ENCODE results near the gene INSR. TPM values are rescaled to one million over a fixed set of nuclear protein-coding genes. Genes with fewer than 3 reads are reported as not detected.
"Not testable (repeated sequence)": the region's sequence is repeated elsewhere in the genome, so short reads cannot be mapped to it uniquely, and the experiment has no call there.

The INSR gene
- total RNA-seq (2014; rRNA removed; shearing (Covaris generic)), result 10.2 and 10.7 TPM in 2 replicates

DNA sequence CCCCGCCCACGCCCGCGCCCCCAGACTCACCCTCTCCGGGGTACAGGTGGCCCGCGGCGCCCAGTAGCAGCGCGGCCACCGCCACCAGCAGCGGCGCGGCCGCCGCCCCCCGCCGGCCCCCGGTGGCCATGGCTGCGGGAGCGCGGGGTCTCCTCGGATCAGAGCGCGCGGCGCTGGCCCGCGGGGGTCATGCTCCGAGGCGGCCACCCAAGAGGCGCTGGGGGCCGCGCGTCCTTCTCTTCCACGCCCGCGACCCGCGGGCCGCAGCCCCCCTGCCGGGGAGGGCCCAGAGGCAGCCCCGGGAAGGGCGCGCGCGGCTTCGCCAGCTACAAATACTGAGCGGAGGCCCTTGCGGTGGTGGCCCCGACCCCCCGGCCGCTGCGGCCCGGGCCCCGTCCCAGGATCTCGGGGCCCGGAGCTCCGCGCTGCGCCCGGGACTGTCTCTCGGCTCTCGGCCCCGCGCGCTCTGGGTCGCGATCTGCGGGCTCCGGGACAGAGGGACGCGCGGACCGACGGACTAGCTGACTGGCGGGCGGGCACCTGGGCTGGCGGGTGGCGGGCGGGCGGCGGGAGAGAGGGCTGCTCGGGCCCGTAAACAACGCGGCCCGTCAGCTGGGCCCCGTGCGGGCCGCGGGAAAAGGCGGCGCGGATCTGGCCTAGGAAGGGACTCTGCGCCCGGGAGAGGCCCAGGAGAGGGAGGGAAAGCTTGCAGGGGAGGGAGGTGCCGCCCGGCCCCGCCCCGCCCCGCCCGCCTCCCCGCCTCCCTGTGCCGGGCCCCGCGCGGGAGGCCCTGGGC, at the start of gene INSR:
Gene INSR, minus strand, starts transcription at position 653 of the 796 bp plus-strand sequence. Its CDS starts 523 bp downstream, at position 130.
- in situ Hi-C loops (cut with HindIII; ENCODE audit: low sequenced_read_pairs), result no loop called here
- peak; percentile 90 for DNase-seq (ENCODE audit: low spot score)

DNA sequence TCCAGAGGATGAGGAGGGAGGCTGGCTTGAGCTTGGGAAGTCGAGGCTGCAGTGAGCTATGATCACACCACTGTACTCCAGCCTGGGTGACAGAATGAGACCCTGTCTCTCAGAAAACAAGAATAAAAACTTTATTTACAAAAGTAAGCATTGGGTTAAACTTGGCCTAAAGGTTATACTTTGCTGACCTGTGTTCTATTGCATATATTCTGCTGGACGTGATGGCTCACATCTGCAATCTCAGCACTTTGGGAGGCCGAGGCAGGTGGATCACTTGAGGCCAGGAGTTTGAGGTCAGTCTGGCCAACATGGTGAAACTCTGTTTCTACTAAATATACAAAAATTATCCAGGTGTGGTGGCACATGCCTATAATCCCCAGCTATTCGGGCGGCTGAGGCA, 47.9 kb upstream of the INSR start:
- in situ Hi-C loops (cut with HindIII; ENCODE audit: low sequenced_read_pairs), result no loop called here
- DNase-seq (ENCODE audit: low spot score), result no peak

DNA sequence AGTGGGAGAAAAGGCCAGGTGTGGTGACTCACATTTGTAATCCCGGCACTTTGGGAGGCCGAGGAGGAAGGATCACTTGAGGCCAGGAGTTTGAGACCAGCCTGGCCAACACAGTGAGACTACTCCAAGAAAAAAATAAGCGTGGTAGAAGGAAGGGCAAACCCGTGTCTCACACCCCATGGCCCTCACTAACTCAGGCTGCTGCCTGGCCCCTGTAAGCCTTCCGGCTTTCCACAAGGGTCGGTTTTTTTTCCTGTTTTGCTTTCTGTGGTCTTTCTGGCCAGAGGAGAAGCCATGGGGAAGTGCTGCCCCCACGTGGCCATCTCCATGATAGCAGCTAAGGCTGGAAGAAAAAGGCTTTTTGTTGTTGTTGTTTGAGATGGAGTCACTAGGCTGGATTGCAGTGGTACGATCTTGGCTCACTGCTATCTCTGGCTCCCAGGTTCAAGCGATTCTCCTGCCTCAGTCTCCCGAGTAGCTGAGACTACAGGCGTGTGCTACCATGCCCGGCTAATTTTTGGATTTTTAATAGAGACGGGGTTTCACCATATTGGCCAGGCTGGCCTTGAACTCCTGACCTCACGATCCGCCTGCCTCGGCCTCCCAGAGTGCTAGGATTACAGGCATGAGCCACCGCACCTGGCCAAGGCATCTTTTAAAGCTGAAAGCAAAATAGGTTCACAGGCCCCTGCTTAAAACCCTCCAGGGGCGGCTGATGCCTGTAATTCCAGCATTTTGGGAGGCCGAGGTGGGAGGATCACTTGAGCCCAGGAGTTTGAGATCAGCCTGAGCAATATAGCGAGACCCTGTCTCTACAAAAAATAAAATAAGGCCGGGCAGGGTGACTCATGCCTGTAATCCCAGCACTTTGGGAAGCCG, 47.0 kb upstream of the INSR start:
- in situ Hi-C loops (cut with HindIII; ENCODE audit: low sequenced_read_pairs), result no loop called here
- peak; percentile 76 for DNase-seq (ENCODE audit: low spot score)

DNA sequence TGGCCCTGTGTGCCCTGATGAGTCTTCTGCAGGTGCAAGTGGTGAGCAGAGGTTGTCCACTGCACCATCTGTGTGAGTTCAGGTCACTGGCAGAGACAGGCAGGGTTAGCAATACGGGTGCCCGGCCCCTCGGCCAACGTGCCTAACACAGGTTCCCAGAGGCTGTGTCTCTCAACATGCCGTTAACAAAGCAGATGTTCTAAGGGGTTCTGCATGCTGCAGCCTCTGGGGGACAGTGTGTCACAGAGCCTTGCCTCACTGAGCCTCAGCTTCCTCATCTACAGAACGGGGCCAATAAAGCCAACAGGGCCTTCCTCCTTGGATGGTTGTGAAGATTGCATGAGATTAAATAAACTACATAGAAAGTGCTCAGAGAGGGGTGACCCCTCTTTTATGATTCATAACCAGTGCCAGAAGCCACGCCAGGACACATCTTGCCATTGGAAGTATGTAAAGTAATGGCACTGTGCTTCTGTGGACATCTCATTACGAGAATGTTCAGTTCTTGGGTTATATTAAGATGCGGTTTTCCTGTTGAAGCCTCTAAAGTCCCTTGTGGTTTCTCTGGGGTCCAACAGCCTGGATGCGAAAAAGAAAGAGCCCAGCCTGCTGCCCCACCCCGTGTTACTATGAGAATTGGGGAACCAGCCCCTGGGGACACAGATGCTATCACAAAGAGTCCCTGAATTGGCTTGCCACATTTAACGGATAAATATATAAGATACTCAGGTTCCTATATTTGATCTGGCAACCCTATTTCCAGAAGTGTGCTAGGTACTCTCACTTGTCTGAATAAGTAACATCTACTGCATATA, 43.4 kb upstream of the INSR start:
- in situ Hi-C loops (cut with HindIII; ENCODE audit: low sequenced_read_pairs), result loop anchor here (10.0 kb wide), 1 partner anchor 183 kb away; no protein-coding TSS in a partner anchor

DNA sequence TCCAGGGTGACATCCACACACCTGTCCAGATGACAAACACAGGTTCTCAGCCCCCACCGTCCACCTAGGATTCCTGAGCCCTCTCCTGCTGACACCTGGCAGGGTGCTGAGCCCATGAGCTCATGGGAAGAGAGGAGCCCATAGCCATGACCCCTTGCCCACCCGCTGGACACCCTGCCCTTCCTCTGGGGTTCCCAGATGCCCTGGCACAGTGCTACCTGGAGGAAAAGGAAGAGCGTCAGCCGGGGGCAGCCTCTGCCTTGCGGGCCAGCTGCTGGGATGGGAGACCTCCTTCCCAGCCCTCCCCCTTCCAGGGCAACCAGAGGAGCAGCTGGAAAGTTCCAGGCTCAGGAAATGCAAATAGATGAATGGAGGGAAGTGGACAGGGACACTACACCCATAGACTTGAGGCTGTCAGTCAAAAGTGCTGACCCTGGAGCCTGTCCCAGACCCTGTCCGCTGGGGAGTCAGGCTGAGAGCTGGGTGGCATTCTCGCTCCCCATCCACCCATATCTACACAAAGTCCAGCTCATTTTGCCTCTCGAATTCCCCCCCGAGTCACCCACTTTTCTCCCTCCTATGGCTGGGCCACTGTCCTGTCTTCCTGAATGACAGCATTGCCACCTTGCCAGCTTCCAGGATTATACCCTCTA, 42.2 kb upstream of the INSR start:
- in situ Hi-C loops (cut with HindIII; ENCODE audit: low sequenced_read_pairs), result loop anchor here (10.0 kb wide), 1 partner anchor 182 kb away; no protein-coding TSS in a partner anchor
- no peak for DNase-seq (ENCODE audit: low spot score)

More for the DNA sequence above, 43.4 kb upstream of the INSR start:
- peak; percentile 1 for DNase-seq (ENCODE audit: low spot score)

DNA sequence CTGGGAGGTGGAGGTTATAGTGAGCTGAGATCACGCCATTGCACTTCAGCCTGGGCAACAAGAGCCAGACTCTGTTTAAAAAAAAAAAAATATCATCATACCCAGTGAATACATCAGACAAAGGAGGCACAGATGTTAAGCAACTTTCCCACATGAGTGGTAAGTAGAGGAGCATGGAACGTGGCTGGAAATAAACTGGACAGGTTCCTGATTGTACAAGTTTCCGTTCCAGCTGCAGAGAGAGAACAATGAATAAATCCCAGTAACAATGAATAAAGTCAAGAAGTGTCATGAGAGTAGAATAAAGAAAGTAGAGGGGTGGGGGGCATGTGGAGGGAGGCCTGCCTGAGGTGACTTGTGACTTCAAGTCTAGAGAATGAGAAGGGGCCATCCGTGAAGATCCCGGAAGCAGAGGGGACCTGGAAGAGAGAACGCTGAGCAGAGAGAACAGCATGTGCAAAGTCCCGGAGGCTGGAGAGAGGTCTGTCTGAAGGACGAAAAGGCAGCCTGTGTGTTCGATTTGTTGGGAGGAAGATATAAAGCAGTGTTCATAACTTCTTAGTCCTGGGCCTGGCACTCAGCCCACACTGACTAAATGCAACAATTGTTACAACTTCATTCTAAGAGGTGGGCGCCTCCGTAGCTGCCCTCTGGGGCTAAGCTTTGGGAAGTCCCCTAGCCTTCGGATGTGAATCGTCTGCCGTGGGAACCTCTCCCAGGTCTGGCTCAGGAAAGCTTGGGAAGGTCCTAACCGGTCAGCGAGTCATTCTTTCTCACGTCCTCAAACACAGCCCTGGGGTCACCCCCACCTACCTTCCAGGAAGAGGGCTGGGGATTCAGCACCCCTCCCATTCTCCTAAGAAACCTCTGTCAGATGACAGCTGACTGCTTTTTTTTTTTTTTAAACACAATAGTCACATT, 39.2 kb upstream of the INSR start:
- in situ Hi-C loops (cut with HindIII; ENCODE audit: low sequenced_read_pairs), result loop anchor here (10.0 kb wide), 1 partner anchor 179 kb away; no protein-coding TSS in a partner anchor

DNA sequence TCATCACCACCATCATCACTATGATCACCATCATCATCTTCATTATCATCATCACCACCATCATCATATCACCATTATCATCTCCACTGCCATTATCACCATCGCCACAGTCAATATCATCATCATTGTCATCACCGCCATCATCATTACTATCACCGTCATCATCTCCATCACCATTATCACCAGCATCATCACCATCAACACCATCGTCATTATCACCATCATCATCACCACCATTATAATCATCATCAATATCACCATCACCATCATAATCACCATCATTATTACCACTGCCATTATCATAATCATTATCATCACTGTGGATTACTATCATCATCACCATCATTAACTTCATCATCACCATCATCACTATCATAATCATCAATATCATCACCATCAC, 37.2 kb upstream of the INSR start:
- DNase-seq (ENCODE audit: low spot score), result no peak
- in situ Hi-C loops (cut with HindIII; ENCODE audit: low sequenced_read_pairs), result loop anchor here (10.0 kb wide), 1 partner anchor 177 kb away; no protein-coding TSS in a partner anchor

More for the DNA sequence above, 39.2 kb upstream of the INSR start:
- no peak for DNase-seq (ENCODE audit: low spot score)

DNA sequence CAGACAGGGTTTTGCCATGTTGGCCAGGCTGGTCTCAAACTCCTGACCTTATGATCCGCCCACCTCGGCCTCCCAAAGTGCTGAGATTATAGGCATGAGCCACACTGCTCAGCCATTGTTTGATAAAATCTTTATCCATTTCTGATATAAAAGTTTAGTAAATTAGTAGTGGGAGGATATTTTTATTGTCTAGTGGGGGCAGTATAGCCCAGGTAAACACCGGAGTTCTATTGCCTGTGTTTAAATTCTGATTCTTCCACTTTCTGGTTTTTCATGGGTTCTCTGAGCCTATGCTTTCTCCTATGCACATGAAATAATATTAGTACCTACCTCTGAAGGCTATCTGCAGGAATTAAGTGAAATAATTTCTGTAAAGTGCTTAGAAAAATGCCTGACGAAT, 34.4 kb upstream of the INSR start:
- no peak for DNase-seq (ENCODE audit: low spot score)
- in situ Hi-C loops (cut with HindIII; ENCODE audit: low sequenced_read_pairs), result no loop called here

DNA sequence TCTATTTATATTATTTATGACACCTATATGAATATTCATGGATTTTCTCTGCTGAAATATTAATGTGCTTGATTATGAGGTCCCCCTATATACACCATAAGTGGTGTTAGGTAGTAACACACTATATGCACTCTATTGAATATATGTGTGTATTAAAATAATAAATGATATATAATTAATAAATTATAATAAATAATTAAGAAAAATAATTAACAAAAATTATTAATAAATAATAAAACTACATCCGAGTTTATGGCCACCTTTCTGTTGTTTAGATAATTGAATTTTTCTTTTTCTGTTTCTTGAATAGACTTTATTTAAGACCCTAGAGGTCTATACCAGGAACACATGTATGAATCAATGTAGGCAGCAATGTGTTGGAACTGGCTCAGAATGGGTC, 33.6 kb upstream of the INSR start:
- in situ Hi-C loops (cut with HindIII; ENCODE audit: low sequenced_read_pairs), result no loop called here
- no peak for DNase-seq (ENCODE audit: low spot score)

DNA sequence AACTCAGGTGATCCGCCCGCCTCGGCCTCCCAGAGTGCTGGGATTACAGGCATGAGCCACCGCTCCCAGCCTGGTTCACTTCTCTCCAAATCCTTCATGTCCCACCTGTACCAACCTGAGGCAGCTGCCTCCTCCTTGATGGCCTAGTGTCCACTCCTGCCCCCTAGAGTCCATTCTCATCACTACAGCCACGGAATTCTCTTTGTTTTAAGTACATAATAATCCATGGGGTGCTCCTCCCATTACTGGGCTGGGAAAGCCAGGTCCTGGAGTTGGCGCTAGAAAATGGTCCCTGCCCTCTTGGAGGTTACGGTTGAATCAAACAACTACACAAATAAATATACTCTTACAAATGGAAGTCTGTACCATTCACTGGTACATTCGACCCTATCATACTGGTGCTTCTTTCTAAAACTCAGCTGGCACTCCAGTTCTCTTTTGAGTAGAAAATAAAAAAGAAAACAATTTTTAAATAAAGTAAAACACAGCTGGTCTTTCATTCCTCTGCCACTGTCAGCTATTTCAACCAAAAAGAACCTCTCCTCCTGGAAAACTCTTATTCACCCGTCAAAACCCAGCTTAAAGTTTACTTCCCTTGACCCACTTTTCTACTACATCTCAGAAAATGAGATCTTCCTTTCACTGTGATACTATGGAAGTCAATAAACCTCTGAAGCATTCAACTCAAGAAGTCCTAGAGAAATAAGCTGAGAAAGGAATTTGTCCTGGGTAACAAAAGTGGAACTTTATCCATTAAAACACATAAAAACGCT, 32.1 kb upstream of the INSR start:
- in situ Hi-C loops (cut with HindIII; ENCODE audit: low sequenced_read_pairs), result no loop called here
- DNase-seq (ENCODE audit: low spot score), result peak; percentile 11

DNA sequence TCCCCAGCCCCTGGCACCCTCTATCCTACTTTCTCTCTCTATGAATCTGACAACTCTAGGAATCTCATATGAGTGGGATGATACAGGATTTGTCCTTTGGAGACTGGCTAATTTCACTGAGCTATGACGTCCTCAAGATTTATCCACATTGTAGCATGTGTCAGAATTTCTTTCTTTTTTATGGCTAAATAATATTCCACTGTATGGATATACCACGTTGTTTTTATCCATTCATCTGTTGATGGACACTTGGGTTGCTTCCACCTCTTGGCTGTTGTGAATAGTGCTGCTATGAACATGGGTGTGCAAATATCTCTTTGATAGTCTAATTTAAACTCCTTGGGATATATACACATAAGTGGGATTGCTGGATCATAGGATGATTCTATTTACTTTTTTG, 24.0 kb upstream of the INSR start:
- no peak for DNase-seq (ENCODE audit: low spot score)
- in situ Hi-C loops (cut with HindIII; ENCODE audit: low sequenced_read_pairs), result no loop called here

DNA sequence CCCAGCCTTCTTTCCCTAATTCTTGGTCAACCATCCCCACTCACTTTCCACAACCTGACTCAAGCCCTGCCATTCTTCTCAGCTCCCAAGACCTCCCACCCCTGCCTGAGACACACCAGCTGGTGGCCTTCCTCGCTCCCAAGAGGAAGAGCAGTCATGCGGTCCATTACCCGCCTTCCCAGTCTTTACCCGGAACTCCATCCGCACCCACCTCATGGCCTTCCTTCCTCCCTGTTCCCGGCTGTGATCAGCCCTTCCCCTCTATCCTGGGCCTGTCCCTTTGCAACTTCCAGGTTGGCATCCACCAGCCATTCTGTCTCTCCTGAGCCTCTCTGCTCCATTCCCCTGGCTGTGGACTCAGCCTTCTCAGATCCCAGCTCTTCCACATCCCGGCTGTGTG, 18.6 kb upstream of the INSR start:
- in situ Hi-C loops (cut with HindIII; ENCODE audit: low sequenced_read_pairs), result no loop called here
- no peak for DNase-seq (ENCODE audit: low spot score)

DNA sequence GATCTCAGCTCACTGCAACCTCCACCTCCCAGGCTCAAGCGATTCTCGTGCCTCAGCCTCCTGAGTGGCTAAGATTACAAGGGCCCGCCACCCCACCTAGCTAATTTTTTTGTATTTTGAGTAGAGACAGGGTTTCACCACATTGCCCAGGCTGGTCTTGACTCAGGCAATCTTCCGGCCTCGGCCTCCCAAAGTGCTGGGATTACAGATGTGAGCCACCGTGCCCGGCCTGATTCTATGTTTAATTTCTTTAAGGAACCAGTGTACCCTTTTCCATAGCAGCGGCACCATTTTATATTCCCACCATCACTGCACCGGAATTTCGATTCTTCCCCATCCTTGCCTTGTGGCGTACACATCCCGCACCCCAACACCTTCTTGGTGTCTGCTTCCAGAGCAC, 17.7 kb upstream of the INSR start:
- DNase-seq (ENCODE audit: low spot score), result no peak
- in situ Hi-C loops (cut with HindIII; ENCODE audit: low sequenced_read_pairs), result no loop called here

DNA sequence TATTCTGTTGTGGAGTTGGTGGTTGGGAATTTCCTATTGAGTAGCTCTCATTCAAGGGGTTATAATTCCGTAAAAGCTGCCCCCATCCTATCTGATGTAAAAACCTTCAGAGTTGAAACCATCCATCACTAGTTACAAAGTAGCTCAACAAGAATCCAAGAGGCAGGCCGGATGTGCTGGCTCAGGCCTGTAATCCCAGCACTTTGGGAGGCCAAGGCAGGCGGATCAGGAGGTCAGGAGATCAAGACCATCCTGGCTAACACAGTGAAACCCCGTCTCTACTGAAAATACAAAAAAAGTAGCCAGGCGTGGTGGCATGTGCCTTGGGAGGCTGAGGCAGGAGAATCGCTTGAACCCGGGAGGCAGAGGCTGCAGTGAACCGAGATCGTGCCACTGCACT, 14.1 kb upstream of the INSR start:
- in situ Hi-C loops (cut with HindIII; ENCODE audit: low sequenced_read_pairs); DNase-seq (ENCODE audit: low spot score): not testable (repeated sequence)

DNA sequence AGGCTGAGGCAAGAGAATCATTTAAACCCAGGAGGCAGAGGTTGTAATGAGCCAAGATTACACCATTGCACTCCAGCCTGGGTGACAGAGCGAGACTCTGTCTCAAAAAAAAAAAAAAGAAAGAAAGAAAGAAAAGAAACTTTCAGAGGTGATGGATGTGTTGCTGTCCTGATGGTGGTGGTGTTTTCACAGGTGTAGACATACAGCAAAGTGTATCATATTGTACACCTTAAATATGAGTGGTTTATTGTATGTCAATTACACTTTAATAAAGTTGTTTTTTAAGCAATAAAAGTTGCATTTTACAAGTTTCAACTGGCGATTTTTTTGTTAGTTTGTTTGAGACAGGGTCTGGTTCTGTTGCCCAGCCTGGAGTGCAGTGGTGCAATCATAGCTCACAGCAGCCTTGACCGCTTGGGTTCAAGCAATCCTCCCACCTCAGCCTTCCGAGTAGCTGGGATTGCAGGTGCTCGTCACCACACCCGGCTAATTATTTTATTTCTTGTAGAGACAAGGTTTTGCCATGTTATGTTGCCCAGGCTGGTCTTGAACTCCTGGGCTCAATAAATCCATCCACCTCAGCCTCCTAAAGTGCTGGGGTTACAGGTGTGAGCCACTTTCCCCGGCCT, 13.5 kb upstream of the INSR start:
- in situ Hi-C loops (cut with HindIII; ENCODE audit: low sequenced_read_pairs), result no loop called here
- no peak for DNase-seq (ENCODE audit: low spot score)

DNA sequence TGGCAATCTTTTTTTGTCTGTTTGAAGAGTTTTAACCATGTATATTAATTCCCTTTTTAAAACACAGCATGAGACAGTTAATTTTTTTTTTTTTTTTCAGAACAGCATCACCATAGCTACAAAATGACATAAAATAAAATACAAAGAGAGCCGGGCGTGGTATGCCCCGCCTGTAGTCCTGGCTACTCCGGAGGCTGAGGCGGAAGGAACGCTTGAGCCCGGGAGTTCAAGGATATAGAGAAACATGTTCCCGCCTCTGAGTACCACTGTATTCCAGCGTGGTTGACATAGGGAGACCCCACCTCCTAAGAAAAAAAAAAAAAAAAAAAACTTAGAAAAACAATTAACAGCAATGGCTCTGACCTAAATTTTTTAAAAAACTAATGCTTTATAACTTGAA, 10.0 kb upstream of the INSR start:
- in situ Hi-C loops (cut with HindIII; ENCODE audit: low sequenced_read_pairs), result no loop called here
- DNase-seq (ENCODE audit: low spot score), result no peak

DNA sequence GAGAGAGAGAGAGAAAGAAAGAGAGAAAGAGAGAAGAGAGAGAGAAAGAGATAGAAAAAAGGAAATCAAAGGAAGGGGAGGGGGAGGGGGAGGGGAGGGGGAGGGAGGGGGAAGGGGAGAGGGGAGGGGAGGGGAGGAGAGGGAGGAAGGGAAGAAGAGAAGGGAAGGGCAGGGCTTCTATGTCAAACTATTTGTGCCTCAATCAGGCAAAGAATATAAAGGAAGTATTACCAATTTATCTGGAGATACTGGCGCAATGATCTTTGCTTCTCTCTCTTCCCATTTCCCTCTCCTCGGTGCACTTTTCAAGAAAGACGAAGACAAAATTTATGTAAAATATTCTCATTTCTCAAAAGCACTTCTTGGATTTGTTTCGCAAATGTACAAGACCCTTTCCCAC, 9.3 kb upstream of the INSR start:
- in situ Hi-C loops (cut with HindIII; ENCODE audit: low sequenced_read_pairs), result no loop called here
- DNase-seq (ENCODE audit: low spot score), result no peak

Measured in G401 (cell line).